Activated CD4-positive, alpha-beta T cell treated with anti-CD3 and anti-CD28 coated beads for 36 hours (primary cell): Measurements from ENCODE around the gene PRKAR1B. TPM values are rescaled to one million over a fixed set of nuclear protein-coding genes. Genes with fewer than 3 reads are reported as not detected.

ENCODE experiments used
- ATAC-seq: fragments of 200-7000 bp; cut with Tn5 transposase; one replicate; pipeline ENCODE4 v1.10.0; 2021; ENCODE audit warnings: mild to moderate bottlenecking, moderate library complexity
- CTCF ChIA-PET: fragments of 350-600 bp; sonication (Branson Sonifier 250); formaldehyde crosslinking; loops from one replicate; lab custom pipeline; 2021; ENCODE audit warnings: antibody characterized with exemption; lab: Charles Lee
- POLR2A ChIA-PET: fragments of 350-600 bp; sonication (Branson Sonifier 250); formaldehyde crosslinking; loops from one replicate; lab custom pipeline; 2021; ENCODE audit warnings: antibody characterized with exemption, inconsistent platforms; lab: Charles Lee
- DNase-seq: peaks from one replicate; pipeline ENCODE4 v3.0.0-alpha.2; 2020
- H3K27ac Mint-ChIP-seq: one replicate; pipeline ENCODE4 v1.8.0; 2021; ENCODE audit warnings: mixed read lengths
- H3K27me3 Mint-ChIP-seq: one replicate; pipeline ENCODE4 v1.8.0; 2021; ENCODE audit warnings: mixed read lengths
- H3K36me3 Mint-ChIP-seq: one replicate; pipeline ENCODE4 v1.8.0; 2021; ENCODE audit warnings: low read depth, mixed read lengths
- H3K4me1 Mint-ChIP-seq: one replicate; pipeline ENCODE4 v1.8.0; 2021; ENCODE audit warnings: mixed read lengths
- H3K4me3 Mint-ChIP-seq: one replicate; pipeline ENCODE4 v1.8.0; 2021; ENCODE audit warnings: mild to moderate bottlenecking, moderate library complexity, mixed read lengths
- H3K9me3 Mint-ChIP-seq: one replicate; pipeline ENCODE4 v1.8.0; 2021; ENCODE audit warnings: low read depth, mixed read lengths
- intact Hi-C, 2 experiments: fragments of 100-400 bp; cut with DNase I in 1 of 2; cut with micrococcal nuclease in 1 of 2; formaldehyde crosslinking; loops; one replicate each; pipeline versions ENCODE4 v1.14.2 to v1.15.1; 2022 to 2024; cut with DNase I, micrococcal nuclease
- total RNA-seq, 2 experiments: library from RNA; stranded (reverse); gene quantifications; one replicate each; pipeline ENCODE4 v1.2.3, GENCODE V29; 2021

The PRKAR1B gene
- total RNA-seq, 2 experiments from 2014 or later = 37.0 to 41.0 TPM

DNA sequence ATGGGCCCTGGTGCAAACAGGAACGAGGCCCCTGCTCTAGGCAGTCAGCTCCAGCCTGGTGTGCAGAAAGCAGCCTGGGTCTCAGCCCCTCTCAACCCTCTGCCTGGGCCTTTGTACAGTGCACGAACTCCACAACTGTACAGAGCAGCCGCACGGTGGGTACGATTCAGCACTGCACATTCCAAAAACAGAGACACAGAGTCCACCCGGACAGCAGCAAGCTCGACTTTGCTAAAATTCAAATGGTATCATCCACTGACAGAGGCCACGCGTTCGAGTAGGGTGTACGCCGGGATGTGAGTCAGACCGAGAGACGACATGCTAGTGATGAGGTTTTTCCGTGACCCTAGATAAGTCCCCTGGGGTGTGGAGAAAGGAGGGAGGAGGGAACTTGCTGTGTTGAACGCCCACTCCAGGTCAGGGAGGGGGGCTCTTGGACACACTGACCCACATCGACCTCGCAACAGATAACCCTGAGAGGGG, 141.8 kb downstream of the PRKAR1B start:
- intact Hi-C loops = loop anchor here in 1 of 2 experiments (1.0 to 5.0 kb wide), 6 partner anchors 16 to 253 kb away; partner anchors contain the start of gene PDGFA
- ChIA-PET POLR2A (interaction anchor here (0.7 to 1.1 kb wide), 2 partner anchors 14 to 19 kb away, joined by 3 to 4 read pairs; no protein-coding TSS in a partner anchor), CTCF (interaction anchor here (0.8 to 1.1 kb wide), 4 partner anchors 11 to 53 kb away, joined by 3 read pairs; no protein-coding TSS in a partner anchor)
- Mint-ChIP-seq H3K9me3 (peaks cover 19% of the 10 kb centered on the region), H3K27me3 (no peaks in the 10 kb centered on the region), H3K4me3 (peak overlapping the region; percentile 77), H3K27ac (peak overlapping the region; percentile 96), H3K36me3 (peaks cover 64% of the 10 kb centered on the region), H3K4me1 (peaks cover 37% of the 10 kb centered on the region)
- ATAC-seq (peak; percentile 67), DNase-seq (peak; percentile 88)

DNA sequence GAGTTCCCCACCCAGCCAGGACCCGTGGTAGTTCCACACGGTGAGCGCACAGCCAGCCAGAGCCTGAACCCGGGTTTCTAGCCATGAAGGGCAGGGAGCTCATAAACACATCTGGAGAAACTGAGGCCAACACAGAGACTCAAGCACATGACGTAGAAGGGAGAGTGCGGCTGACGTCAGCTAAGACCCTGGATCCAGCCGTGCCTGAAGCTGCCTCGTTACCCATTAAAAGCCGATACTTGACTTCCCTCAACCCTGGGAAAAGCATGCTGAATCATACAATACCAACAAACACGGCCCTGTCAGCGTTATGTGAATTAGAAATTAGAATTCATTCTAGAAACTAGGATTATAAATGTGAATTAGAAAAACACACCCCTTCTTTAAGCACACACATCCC, 142.3 kb downstream of the PRKAR1B start:
- DNase-seq = no peak
- Mint-ChIP-seq H3K9me3 (peaks cover 19% of the 10 kb centered on the region), H3K36me3 (peaks cover 64% of the 10 kb centered on the region), H3K27me3 (no peaks in the 10 kb centered on the region), H3K27ac (peak overlapping the region; percentile 96), H3K4me3 (peak overlapping the region; percentile 77), H3K4me1 (peaks cover 37% of the 10 kb centered on the region)
- intact Hi-C loops = loop anchor here (1.0 to 5.0 kb wide), 8 partner anchors 16 to 253 kb away; partner anchors contain the start of genes DNAAF5 (in 2 of the 2) and PDGFA (in 1 of the 2)
- ChIA-PET POLR2A (interaction anchor here (0.7 to 1.2 kb wide), 3 partner anchors 14 to 20 kb away, joined by 3 to 4 read pairs (median 4); no protein-coding TSS in a partner anchor), CTCF (interaction anchor here (0.8 to 1.1 kb wide), 4 partner anchors 11 to 53 kb away, joined by 3 read pairs; no protein-coding TSS in a partner anchor)
- no peak for ATAC-seq

DNA sequence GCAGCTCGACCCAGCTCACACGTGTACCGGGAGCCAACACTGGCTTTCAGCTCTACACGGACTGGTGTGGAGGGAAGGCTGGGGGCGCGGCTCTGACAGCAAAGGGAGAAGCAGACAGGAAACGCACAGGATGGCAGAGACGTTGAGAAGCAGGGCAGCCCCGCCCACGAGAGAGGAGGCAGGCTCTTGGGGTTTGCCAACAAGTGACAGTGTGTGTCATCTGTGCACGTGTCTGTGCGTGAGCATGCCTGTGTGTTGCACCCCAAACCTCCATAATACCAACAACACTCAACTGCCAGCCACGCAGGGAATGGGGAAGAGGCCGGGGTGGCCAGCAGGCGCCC, 143.0 kb downstream of the PRKAR1B start:
- H3K36me3 Mint-ChIP-seq = peaks cover 63% of the 10 kb centered on the region
- POLR2A ChIA-PET = interaction anchor here (1.2 kb wide), 1 partner anchor 18 kb away, joined by 4 read pairs; no protein-coding TSS in a partner anchor
- peak overlapping the region; percentile 96 for H3K27ac Mint-ChIP-seq
- intact Hi-C loops = loop anchor here (1.0 to 2.0 kb wide), 5 partner anchors 17 to 247 kb away; partner anchors contain the start of genes DNAAF5 (in 2 of the 2) and PDGFA (in 1 of the 2)
- CTCF ChIA-PET = interaction anchor here (0.7 to 1.1 kb wide), 2 partner anchors 33 to 189 kb away, joined by 3 read pairs; no protein-coding TSS in a partner anchor
- H3K4me3 Mint-ChIP-seq = peak overlapping the region; percentile 77
- peaks cover 37% of the 10 kb centered on the region for H3K4me1 Mint-ChIP-seq
- H3K9me3 Mint-ChIP-seq = peaks cover 19% of the 10 kb centered on the region
- H3K27me3 Mint-ChIP-seq = no peaks in the 10 kb centered on the region
- peak; percentile 90 for ATAC-seq
- peak; percentile 95 for DNase-seq

DNA sequence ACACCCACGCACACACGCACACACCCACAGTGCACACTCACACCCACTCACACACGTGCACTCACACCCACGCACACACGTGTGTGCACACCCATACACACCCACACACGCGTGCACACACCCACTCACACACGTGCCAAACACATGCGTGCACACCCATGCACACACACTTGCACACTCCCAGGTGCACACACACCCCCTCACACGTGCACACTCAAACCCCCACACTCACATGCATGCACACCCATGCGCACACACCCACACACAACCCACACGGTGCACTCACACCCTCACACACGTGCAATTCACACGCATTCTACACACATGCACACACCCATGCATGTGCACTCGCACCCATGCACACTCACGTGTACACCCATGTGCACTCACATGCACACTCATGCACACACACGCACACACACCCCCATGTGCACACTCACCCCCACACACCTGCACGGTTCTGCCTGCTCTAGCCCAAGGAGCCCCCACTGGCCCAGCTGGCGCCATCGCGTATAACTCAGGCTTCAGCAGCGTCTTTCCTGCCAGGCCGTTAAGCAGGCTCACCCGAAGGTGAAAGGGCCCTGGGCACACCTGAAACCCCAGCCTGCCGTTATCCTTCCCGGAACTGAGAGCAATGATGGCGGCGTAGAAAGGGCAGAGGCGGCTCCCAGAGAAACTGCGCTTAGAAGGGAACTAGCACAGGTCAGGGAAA, 143.5 kb downstream of the PRKAR1B start:
- ATAC-seq = peak; percentile 45
- Mint-ChIP-seq H3K27me3 (no peaks in the 10 kb centered on the region), H3K4me1 (peaks cover 37% of the 10 kb centered on the region), H3K9me3 (peaks cover 15% of the 10 kb centered on the region), H3K36me3 (peaks cover 61% of the 10 kb centered on the region), H3K4me3 (peak overlapping the region; percentile 77), H3K27ac (peak overlapping the region; percentile 96)
- DNase-seq = no peak
- ChIA-PET CTCF (interaction anchor here (0.5 to 0.7 kb wide), 2 partner anchors 85 to 190 kb away, joined by 3 read pairs; no protein-coding TSS in a partner anchor), POLR2A (interaction anchor here (1.2 kb wide), 1 partner anchor 18 kb away, joined by 4 read pairs; no protein-coding TSS in a partner anchor)
- intact Hi-C loops = loop anchor here (1.0 to 2.0 kb wide), 5 partner anchors 18 to 248 kb away; partner anchors contain the start of genes DNAAF5 (in 2 of the 2) and PDGFA (in 1 of the 2)

DNA sequence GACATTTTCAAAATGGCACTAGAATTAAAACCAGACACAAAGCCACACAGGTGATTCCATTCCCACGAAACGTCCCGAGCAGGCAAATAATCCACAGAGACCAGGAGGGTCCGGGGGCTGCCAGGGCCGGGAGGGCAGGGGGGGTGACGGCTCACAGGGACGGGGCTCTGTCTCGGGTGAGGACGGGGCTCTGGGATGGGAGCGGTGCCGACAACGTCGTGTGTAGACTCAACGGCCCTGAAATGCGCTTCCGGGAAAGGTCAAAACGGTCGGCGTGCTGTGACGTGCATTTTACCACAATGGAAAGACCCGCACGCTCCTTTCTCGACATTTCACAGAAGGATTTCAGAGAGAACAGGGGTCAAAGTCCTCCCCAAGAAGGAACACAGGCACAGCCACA, 144.2 kb downstream of the PRKAR1B start:
- ChIA-PET CTCF (no interaction called here), POLR2A (no interaction called here)
- no peak for DNase-seq
- Mint-ChIP-seq H3K36me3 (peaks cover 57% of the 10 kb centered on the region), H3K9me3 (peaks cover 11% of the 10 kb centered on the region), H3K27me3 (no peaks in the 10 kb centered on the region), H3K4me1 (peaks cover 36% of the 10 kb centered on the region), H3K4me3 (peak overlapping the region; percentile 77), H3K27ac (peak overlapping the region; percentile 96)
- intact Hi-C loops = no loop called here
- ATAC-seq = no peak

DNA sequence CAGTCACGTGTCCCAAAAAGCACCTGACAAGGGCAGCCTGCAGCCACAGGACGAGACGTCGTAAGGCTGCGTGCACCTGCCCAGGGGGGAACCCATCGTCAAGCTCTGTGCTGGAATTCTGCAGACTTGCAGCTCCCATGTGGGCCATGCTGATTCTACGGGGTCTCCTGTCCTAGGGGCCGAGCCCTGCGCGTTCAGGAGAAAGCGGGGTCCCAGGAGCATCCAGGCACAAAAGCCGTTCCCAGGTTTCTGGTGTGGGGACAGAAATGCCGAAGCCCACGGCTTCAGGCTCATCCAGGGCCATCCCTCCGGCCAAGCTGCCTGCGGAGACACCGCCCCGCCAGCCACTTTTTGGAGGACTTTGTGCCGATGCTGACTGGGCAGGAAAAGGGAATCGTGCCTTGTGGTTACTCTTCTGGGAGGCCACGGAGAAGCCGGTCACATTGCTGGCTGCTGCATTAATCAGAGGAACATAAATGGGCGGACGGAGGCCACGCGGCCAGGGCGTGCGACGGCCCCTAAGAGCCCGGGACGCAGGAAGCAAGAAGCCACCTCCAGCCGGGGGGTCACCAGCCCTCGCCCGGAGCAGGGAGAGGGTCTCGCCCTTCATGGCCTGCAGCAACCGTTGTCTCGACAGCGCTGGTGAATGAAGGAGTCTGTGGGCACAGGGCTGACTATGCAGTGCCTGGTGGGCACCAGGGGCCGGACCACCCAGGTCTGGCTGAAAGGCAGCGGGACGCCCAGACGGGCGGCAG, 144.8 kb downstream of the PRKAR1B start:
- H3K27ac Mint-ChIP-seq = no peak overlapping the region
- DNase-seq (no peak), ATAC-seq (no peak)
- peaks cover 11% of the 10 kb centered on the region for H3K9me3 Mint-ChIP-seq
- ChIA-PET POLR2A (no interaction called here), CTCF (no interaction called here)
- H3K4me3 Mint-ChIP-seq = peak overlapping the region; percentile 77
- H3K36me3 Mint-ChIP-seq = peaks cover 53% of the 10 kb centered on the region
- intact Hi-C loops = no loop called here
- no peaks in the 10 kb centered on the region for H3K27me3 Mint-ChIP-seq
- H3K4me1 Mint-ChIP-seq = peaks cover 36% of the 10 kb centered on the region

DNA sequence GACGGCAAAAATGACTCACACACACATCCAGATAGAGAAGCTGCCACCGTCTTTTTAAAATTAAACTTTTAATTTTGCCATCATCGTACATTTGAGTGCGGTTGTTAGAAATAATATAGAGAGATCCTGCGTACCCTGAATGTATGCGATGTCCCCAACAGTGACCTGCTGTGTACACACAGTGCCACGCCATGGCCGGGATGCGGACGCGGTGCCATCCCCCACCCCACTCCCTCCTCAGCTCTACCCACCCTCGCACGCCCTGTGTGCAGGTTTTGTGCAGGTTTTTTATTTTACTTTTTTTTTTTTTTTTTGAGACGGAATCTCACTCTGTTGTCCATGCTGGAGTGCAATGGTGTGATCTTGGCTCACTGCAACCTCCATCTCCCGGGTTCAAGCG, 148.7 kb downstream of the PRKAR1B start:
- POLR2A ChIA-PET = no interaction called here
- intact Hi-C loops = no loop called here
- H3K9me3 Mint-ChIP-seq = no peaks in the 10 kb centered on the region
- H3K4me1 Mint-ChIP-seq = peaks cover 4% of the 10 kb centered on the region
- no peaks in the 10 kb centered on the region for H3K27me3 Mint-ChIP-seq
- H3K4me3 Mint-ChIP-seq = no peak overlapping the region
- ATAC-seq (no peak), DNase-seq (no peak)
- peaks cover 42% of the 10 kb centered on the region for H3K36me3 Mint-ChIP-seq
- CTCF ChIA-PET = no interaction called here
- no peak overlapping the region for H3K27ac Mint-ChIP-seq

DNA sequence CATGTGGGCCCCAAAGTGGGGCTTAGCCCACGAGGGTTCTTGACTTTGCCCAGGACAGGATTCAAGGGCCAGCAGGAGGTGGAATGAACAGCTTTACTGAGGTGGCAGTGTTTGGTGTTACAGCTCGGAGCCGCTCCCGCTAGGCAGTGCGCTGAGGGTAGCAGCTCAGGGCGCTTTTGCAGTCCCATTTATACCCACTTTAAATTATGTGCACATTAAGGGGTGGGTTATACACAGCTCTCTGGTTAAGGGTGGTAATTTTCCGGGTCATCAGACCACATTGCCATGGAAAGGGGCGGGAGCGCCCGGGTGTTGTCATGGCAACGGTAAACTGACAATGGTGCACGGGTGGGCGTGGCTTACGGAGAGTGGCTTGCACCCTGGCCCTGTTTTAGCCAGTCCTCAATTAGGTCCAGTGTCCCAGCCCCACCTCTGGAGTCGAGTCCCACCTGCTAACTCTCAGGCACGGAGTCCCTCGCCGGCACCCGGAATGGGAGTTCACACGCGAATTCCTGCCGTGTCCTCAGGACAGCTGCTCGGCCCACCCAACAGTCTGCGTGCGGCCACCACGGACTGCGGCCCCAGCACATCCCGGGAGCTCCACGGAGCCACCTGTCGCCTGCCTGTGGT, 149.2 kb downstream of the PRKAR1B start:
- CTCF ChIA-PET = interaction anchor here (1.1 kb wide), 1 partner anchor 304 kb away, joined by 3 read pairs; no protein-coding TSS in a partner anchor
- DNase-seq = no peak
- Mint-ChIP-seq H3K36me3 (peaks cover 37% of the 10 kb centered on the region), H3K27me3 (no peaks in the 10 kb centered on the region), H3K4me1 (no peaks in the 10 kb centered on the region), H3K9me3 (no peaks in the 10 kb centered on the region), H3K4me3 (no peak overlapping the region), H3K27ac (no peak overlapping the region)
- ATAC-seq = no peak
- intact Hi-C loops = no loop called here
- POLR2A ChIA-PET = no interaction called here

DNA sequence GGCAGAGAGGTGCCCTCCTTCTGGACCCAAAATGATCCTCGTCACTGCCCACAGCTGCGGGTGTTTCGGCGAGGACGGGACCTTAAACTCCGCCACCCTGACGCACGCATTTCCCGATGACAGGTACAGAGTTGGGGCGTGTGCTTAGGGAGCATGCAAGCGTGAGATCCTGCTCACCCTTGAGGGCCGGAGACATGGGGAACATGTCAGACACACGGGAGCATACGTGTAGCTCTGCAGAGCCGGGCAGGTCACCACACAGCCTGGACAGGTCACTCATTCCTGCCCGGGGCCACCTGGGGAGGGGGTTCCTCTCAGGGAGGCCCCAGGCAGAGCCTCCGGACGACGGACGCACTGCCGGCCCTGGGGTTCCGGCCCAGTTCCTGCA, 149.8 kb downstream of the PRKAR1B start:
- no peak for DNase-seq
- H3K9me3 Mint-ChIP-seq = no peaks in the 10 kb centered on the region
- ChIA-PET POLR2A (no interaction called here), CTCF (interaction anchor here (1.1 kb wide), 1 partner anchor 303 kb away, joined by 3 read pairs; no protein-coding TSS in a partner anchor)
- no peak overlapping the region for H3K4me3 Mint-ChIP-seq
- H3K27ac Mint-ChIP-seq = no peak overlapping the region
- H3K4me1 Mint-ChIP-seq = no peaks in the 10 kb centered on the region
- ATAC-seq = no peak
- intact Hi-C loops = no loop called here
- H3K27me3 Mint-ChIP-seq = no peaks in the 10 kb centered on the region
- peaks cover 34% of the 10 kb centered on the region for H3K36me3 Mint-ChIP-seq

DNA sequence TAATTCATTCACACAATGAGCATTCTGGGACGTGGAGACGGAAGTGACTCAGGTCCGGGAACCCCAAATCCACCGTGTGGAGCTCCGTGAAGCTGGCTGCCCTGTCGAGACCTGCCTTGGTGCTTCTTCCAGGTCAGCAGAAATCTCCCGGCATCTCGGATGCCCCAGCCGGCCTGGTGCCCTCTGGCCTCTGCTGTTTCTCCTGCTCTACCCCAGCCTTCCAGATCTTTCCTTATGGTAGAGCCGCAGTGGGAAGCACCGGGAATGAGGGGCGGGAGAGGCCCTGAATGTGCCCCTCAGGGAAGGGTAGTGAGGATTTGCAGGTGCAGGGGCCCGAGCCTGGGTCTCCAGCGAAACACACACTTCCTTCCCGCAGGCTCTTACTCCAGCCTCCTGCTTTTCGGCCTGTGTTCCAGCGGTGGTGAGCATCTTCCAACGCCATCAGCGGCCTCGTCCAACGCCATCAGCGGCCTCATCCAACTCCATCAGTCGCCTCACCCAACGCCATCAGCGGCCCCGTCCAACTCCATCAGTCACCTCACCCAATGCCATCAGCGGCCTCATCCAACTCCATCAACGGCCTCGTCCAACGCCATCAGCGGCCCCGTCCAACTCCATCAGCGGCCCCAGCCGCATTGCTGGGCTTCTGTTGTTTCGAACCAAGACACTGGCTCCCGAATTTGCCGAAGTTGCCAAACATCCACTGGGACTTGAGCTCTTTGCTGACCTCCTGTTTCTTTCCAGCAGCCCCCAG, 150.4 kb downstream of the PRKAR1B start:
- no peaks in the 10 kb centered on the region for H3K9me3 Mint-ChIP-seq
- H3K4me3 Mint-ChIP-seq = no peak overlapping the region
- ChIA-PET POLR2A (no interaction called here), CTCF (interaction anchor here (1.1 kb wide), 1 partner anchor 302 kb away, joined by 3 read pairs; no protein-coding TSS in a partner anchor)
- no peak overlapping the region for H3K27ac Mint-ChIP-seq
- intact Hi-C loops = no loop called here
- H3K27me3 Mint-ChIP-seq = no peaks in the 10 kb centered on the region
- DNase-seq (no peak), ATAC-seq (no peak)
- no peaks in the 10 kb centered on the region for H3K4me1 Mint-ChIP-seq
- peaks cover 34% of the 10 kb centered on the region for H3K36me3 Mint-ChIP-seq
